Neutrophil (primary cell): ENCODE results near the gene APEX2.

Experiments used
- H3K27ac ChIP-seq: fragments of 200-600 bp; sonication (generic); 2 replicates; pipeline ENCODE4 v1.5.1; 2016; ENCODE audit warnings: mild to moderate bottlenecking, moderate library complexity
- H3K27me3 ChIP-seq: fragments of 200-600 bp; sonication (generic); 2 replicates; pipeline ENCODE4 v1.6.0; 2016; ENCODE audit warnings: mild to moderate bottlenecking
- H3K36me3 ChIP-seq: fragments of 200-600 bp; sonication (generic); 2 replicates; pipeline ENCODE4 v1.5.1; 2017
- H3K4me1 ChIP-seq, 2 experiments: fragments of 200-600 bp in 1 of 2; sonication (generic) in 1 of 2; 1 replicate in 1 of 2; 2 replicates in 1 of 2; pipeline versions ENCODE4 v1.5.1 to v1.6.1; 2013 to 2016; ENCODE audit warnings: low read depth in 1 of 2, low read length in 1 of 2, mild to moderate bottlenecking in 1 of 2, moderate library complexity in 1 of 2; ENCODE audit not compliant: control insufficient read depth in 1 of 2, insufficient read depth in 1 of 2
- H3K4me3 ChIP-seq, 2 experiments: fragments of 200-600 bp in 1 of 2; sonication (generic) in 1 of 2; 1 replicate in 1 of 2; 2 replicates in 1 of 2; pipeline ENCODE4 v1.5.1; 2013 to 2016; ENCODE audit warnings: low read depth in 1 of 2, low read length in 1 of 2, mild to moderate bottlenecking in 1 of 2, moderate library complexity in 1 of 2
- H3K9me3 ChIP-seq: fragments of 200-600 bp; sonication (generic); 2 replicates; pipeline ENCODE4 v1.5.1; 2016
- CTCF ChIP-seq: fragments of 200-600 bp; sonication (generic); IDR thresholded peaks from 2 replicates; pipeline ENCODE4 v1.5.1; 2016; ENCODE audit warnings: antibody characterized with exemption

APEX2 gene

GRCh38 chrX:54994099-54994498 is 6.1 kb upstream of the APEX2 start, which contains the start of gene PFKFB1:
Gene PFKFB1, minus strand, starts transcription at chrX:54994188. Its CDS starts 181 bp downstream, at chrX:54994007.
- no peaks in the 10 kb centered on the region for H3K36me3 ChIP-seq
- H3K27ac ChIP-seq, result no peak within 1 kb of the TSS
- no peaks in the 10 kb centered on the region for H3K9me3 ChIP-seq
- no peaks in the 10 kb centered on the region for H3K27me3 ChIP-seq
- no peak for TF ChIP-seq CTCF
- no peak within 1 kb of the TSS for H3K4me3 ChIP-seq
- H3K4me1 ChIP-seq, result peaks cover 0 to under 1% of the 10 kb centered on the region in 2 experiments

- Histone ChIP-seq H3K9me3 (no peaks in the 10 kb centered on the region), H3K27me3 (no peaks in the 10 kb centered on the region), H3K27ac (no peak overlapping the region), H3K4me3 (no peak overlapping the region), H3K36me3 (no peaks in the 10 kb centered on the region), H3K4me1 (peaks cover 5 to 6% of the 10 kb centered on the region in 2 experiments)
- TF ChIP-seq CTCF, result no peak
Observed at GRCh38 chrX:54994668-54995351, 5.4 kb upstream of the APEX2 start.

- H3K9me3 ChIP-seq, result no peaks in the 10 kb centered on the region
- no peaks in the 10 kb centered on the region for H3K27me3 ChIP-seq
- peaks cover 5 to 11% of the 10 kb centered on the region in 2 experiments for H3K4me1 ChIP-seq
- H3K36me3 ChIP-seq, result no peaks in the 10 kb centered on the region
- no peak overlapping the region for H3K4me3 ChIP-seq
- no peak for TF ChIP-seq CTCF
- no peak overlapping the region for H3K27ac ChIP-seq
Observed at GRCh38 chrX:54995621-54996020, 4.5 kb upstream of the APEX2 start.

- H3K9me3 ChIP-seq, result no peaks in the 10 kb centered on the region
- H3K27me3 ChIP-seq, result no peaks in the 10 kb centered on the region
- no peak for TF ChIP-seq CTCF
- peaks cover 3 to 16% of the 10 kb centered on the region in 2 experiments for H3K4me1 ChIP-seq
- H3K27ac ChIP-seq, result no peak overlapping the region
- peaks cover 38% of the 10 kb centered on the region for H3K36me3 ChIP-seq
- H3K4me3 ChIP-seq, result no peak overlapping the region
Observed at GRCh38 chrX:55004231-55004630, 4.1 kb downstream of the APEX2 start.

- Histone ChIP-seq H3K4me3 (no peak overlapping the region), H3K27ac (no peak overlapping the region), H3K4me1 (peaks cover 0 to 10% of the 10 kb centered on the region in 2 experiments), H3K27me3 (no peaks in the 10 kb centered on the region), H3K36me3 (peaks cover 38% of the 10 kb centered on the region), H3K9me3 (no peaks in the 10 kb centered on the region)
- no peak for TF ChIP-seq CTCF
Observed at GRCh38 chrX:55005256-55005655, 5.1 kb downstream of the APEX2 start.
